PC-3 (cell line): ENCODE results near the gene KIF20B.

Experiments
- CTCF ChIP-seq: fragments of 300-600 bp; sonication (generic); conservative IDR thresholded peaks from 2 replicates; pipeline ENCODE4 v1.5.1; 2017; ENCODE audit warnings: antibody characterized with exemption, low read depth, mild to moderate bottlenecking, low read length
- EZH2 ChIP-seq: fragments of 300-600 bp; sonication (generic); IDR thresholded peaks from one replicate; pipeline ENCODE4 v1.6.1; 2017; ENCODE audit warnings: antibody characterized with exemption, mild to moderate bottlenecking, low read length; ENCODE audit not compliant: unreplicated experiment

- no peak for TF ChIP-seq CTCF
- TF ChIP-seq EZH2 = no peak
Measured at GRCh38 chr10:89679986-89680385, 21.4 kb upstream of the KIF20B start.
